ENCODE data around the gene ABCG2.

DNA sequence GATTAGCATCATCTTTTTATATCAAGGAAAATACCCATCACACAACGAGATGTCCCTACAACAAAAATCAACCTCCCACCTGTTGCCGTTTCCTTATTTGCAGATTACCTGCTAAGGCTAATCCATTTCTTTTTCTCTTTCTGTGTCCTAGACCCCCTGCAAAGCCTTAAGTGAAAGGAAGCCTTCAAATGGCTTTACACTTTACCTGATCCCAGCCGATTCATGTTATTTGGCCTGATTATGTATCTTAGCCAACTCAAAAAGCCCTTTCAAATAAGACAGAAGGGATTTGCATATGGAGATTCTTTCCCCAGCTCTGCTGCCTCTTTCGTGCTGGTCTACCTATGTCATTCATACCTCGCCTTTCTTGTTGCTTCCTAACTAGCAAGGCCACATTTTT lies 14.4 kb downstream of the ABCG2 start:
- no peak for TF ChIP-seq EZH2phosphoT487 (IDR thresholded peaks at IDR 0.05; ENCODE audit: borderline replicate concordance)
- TF ChIP-seq, protein P1, sequence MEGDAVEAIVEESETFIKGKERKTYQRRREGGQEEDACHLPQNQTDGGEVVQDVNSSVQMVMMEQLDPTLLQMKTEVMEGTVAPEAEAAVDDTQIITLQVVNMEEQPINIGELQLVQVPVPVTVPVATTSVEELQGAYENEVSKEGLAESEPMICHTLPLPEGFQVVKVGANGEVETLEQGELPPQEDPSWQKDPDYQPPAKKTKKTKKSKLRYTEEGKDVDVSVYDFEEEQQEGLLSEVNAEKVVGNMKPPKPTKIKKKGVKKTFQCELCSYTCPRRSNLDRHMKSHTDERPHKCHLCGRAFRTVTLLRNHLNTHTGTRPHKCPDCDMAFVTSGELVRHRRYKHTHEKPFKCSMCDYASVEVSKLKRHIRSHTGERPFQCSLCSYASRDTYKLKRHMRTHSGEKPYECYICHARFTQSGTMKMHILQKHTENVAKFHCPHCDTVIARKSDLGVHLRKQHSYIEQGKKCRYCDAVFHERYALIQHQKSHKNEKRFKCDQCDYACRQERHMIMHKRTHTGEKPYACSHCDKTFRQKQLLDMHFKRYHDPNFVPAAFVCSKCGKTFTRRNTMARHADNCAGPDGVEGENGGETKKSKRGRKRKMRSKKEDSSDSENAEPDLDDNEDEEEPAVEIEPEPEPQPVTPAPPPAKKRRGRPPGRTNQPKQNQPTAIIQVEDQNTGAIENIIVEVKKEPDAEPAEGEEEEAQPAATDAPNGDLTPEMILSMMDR (conservative IDR thresholded peaks at IDR 0.05; ENCODE audit: low read length): no peak

Measured in Loucy (cell line).